ENCODE data around the gene FAM83C. TPM values are rescaled to one million over a fixed set of nuclear protein-coding genes. Genes with fewer than 3 reads are reported as not detected.

Gene FAM83C
- total RNA-seq, 1 experiment from 2014 or later = not detected

DNA sequence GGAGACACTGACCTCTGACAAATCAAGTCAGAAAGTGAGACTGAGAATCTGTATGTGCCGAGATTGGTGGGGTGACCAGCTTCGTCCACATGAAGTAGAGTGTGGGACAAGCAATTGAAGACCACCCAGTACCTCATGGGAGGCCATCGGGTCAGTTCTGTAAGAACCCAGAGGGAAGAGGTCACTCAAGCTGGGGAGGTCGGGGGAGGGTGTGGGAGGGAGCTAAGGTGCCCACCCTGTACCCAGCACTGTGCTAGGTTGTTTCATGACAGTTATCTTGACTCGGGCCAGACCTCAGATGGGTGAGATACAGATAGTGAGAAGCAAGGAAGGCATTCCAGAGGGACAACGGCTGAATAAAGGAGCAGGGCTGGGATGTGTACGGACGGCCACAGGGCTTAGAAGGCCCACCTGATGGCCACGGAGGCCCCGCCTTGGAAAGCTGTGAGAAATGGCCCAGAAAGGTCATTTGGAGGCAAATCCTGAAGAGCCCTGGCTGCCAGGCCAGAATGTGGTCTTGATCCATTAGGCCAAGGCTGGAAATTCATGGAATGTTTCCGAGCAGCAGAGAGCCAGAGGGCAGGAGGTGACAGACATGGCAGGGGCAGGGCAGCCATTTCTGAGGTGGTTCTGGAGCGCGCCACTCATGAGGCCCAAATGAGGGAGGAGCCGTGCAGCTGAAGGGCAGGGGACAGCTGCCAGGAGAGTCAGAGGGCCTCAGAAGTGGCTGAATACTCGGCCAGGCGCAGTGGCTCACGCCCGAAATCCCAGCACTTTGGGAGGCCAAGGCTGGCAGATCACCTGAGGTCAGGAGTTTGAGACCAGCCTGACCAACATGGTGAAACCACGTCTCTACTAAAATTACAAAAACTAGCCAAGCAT is 22.0 kb downstream of the FAM83C start:
- no peaks in the 10 kb centered on the region for H3K36me3 ChIP-seq (ENCODE audit: insufficient read depth, low read length, poor library complexity, severe bottlenecking)
- H3K4me1 ChIP-seq (ENCODE audit: insufficient read depth, low read length, poor library complexity, severe bottlenecking) = no peaks in the 10 kb centered on the region
- H3K4me3 ChIP-seq (ENCODE audit: low read depth, low read length, poor library complexity, severe bottlenecking) = no peak overlapping the region
- POLR2A ChIA-PET (ENCODE audit: low non-redundant PET) = no interaction called here
- no peak overlapping the region for H3K27ac ChIP-seq (ENCODE audit: low read depth, low read length, poor library complexity, severe bottlenecking)
- CTCF ChIA-PET = no interaction called here
- H3K27me3 ChIP-seq (replicated peaks; ENCODE audit: insufficient read depth, low read depth, low read length, poor library complexity) = no peaks in the 10 kb centered on the region
- DNase-seq (ENCODE audit: low spot score) = no peak
- intact Hi-C loops (cut with micrococcal nuclease; ENCODE audit: unreplicated experiment) = no loop called here
- no TSS peak for BruUV-seq (replicated peaks)
- H3K9me3 ChIP-seq (ENCODE audit: low read depth, low read length, poor library complexity, severe bottlenecking) = no peaks in the 10 kb centered on the region
- no peak for TF ChIP-seq EZH2 (IDR thresholded peaks at IDR 0.05; ENCODE audit: borderline replicate concordance, low read depth, low read length, poor library complexity, severe bottlenecking)
- TF ChIP-seq, protein P1, sequence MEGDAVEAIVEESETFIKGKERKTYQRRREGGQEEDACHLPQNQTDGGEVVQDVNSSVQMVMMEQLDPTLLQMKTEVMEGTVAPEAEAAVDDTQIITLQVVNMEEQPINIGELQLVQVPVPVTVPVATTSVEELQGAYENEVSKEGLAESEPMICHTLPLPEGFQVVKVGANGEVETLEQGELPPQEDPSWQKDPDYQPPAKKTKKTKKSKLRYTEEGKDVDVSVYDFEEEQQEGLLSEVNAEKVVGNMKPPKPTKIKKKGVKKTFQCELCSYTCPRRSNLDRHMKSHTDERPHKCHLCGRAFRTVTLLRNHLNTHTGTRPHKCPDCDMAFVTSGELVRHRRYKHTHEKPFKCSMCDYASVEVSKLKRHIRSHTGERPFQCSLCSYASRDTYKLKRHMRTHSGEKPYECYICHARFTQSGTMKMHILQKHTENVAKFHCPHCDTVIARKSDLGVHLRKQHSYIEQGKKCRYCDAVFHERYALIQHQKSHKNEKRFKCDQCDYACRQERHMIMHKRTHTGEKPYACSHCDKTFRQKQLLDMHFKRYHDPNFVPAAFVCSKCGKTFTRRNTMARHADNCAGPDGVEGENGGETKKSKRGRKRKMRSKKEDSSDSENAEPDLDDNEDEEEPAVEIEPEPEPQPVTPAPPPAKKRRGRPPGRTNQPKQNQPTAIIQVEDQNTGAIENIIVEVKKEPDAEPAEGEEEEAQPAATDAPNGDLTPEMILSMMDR (conservative IDR thresholded peaks at IDR 0.05; ENCODE audit: low read depth, low read length) = no peak

- Histone ChIP-seq H3K27ac (ENCODE audit: low read depth, low read length, poor library complexity, severe bottlenecking) (no peak overlapping the region), H3K4me3 (ENCODE audit: low read depth, low read length, poor library complexity, severe bottlenecking) (no peak overlapping the region), H3K4me1 (ENCODE audit: insufficient read depth, low read length, poor library complexity, severe bottlenecking) (no peaks in the 10 kb centered on the region), H3K9me3 (ENCODE audit: low read depth, low read length, poor library complexity, severe bottlenecking) (no peaks in the 10 kb centered on the region), H3K36me3 (ENCODE audit: insufficient read depth, low read length, poor library complexity, severe bottlenecking) (no peaks in the 10 kb centered on the region), H3K27me3 (replicated peaks; ENCODE audit: insufficient read depth, low read depth, low read length, poor library complexity) (no peaks in the 10 kb centered on the region)
- DNase-seq (ENCODE audit: low spot score) = peak; percentile 62
- ChIA-PET POLR2A (ENCODE audit: low non-redundant PET) (interaction anchor here (0.6 to 0.7 kb wide), 2 partner anchors 35 to 72 kb away, joined by 3 to 4 read pairs; no protein-coding TSS in a partner anchor), CTCF (interaction anchor here (0.6 to 1.0 kb wide), 6 partner anchors 43 to 393 kb away, joined by 3 to 5 read pairs (median 3); no protein-coding TSS in a partner anchor)
- TF ChIP-seq, protein P1 (conservative IDR thresholded peaks at IDR 0.05; ENCODE audit: low read depth, low read length) = peak; percentile 87
- no peak for TF ChIP-seq EZH2 (IDR thresholded peaks at IDR 0.05; ENCODE audit: borderline replicate concordance, low read depth, low read length, poor library complexity, severe bottlenecking)
- intact Hi-C loops (cut with micrococcal nuclease; ENCODE audit: unreplicated experiment) = loop anchor here (2.0 to 5.0 kb wide), 2 partner anchors 124 to 437 kb away; no protein-coding TSS in a partner anchor
- no TSS peak for BruUV-seq (replicated peaks)
Measured at GRCh38 chr20:35269055-35269781, 23.0 kb downstream of the FAM83C start.

- Histone ChIP-seq H3K27ac (ENCODE audit: low read depth, low read length, poor library complexity, severe bottlenecking) (no peak overlapping the region), H3K4me1 (ENCODE audit: insufficient read depth, low read length, poor library complexity, severe bottlenecking) (no peaks in the 10 kb centered on the region), H3K27me3 (replicated peaks; ENCODE audit: insufficient read depth, low read depth, low read length, poor library complexity) (no peaks in the 10 kb centered on the region), H3K36me3 (ENCODE audit: insufficient read depth, low read length, poor library complexity, severe bottlenecking) (no peaks in the 10 kb centered on the region), H3K4me3 (ENCODE audit: low read depth, low read length, poor library complexity, severe bottlenecking) (no peak overlapping the region), H3K9me3 (ENCODE audit: low read depth, low read length, poor library complexity, severe bottlenecking) (no peaks in the 10 kb centered on the region)
- no peak for TF ChIP-seq EZH2 (IDR thresholded peaks at IDR 0.05; ENCODE audit: borderline replicate concordance, low read depth, low read length, poor library complexity, severe bottlenecking)
- TF ChIP-seq, protein P1 (conservative IDR thresholded peaks at IDR 0.05; ENCODE audit: low read depth, low read length) = no peak
- ChIA-PET POLR2A (ENCODE audit: low non-redundant PET) (no interaction called here), CTCF (no interaction called here)
- intact Hi-C loops (cut with micrococcal nuclease; ENCODE audit: unreplicated experiment) = loop anchor here (5.0 kb wide), 1 partner anchor 435 kb away; no protein-coding TSS in a partner anchor
- BruUV-seq (replicated peaks) = no TSS peak
- no peak for DNase-seq (ENCODE audit: low spot score)
Measured at GRCh38 chr20:35267092-35267491, 25.1 kb downstream of the FAM83C start.

Measured in A673 (cell line).